ENCODE measurements around the gene ECSIT.
"Not testable (repeated sequence)": the region's sequence is repeated elsewhere in the genome, so short reads cannot be mapped to it uniquely, and the experiment has no call there.

The ECSIT gene

DNA sequence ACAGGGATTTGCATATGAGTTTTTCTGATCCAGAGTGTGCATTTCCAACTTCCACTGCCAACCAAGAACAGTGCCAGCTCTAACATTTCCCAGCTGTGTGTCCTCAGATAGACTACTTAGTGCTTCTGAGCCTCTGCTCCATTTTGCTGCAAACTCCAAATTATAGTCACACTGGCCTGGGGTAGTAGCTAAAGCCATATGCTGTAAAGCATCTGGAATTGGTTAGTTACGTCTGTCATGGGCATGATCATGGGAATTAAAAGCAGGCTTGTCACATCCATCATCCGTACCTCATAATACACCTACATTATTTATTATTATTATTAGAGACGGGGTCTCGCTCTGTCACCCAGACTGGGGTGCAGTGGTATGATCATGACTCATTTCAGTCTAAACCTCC lies 55.2 kb downstream of the ECSIT start:
- DNase-seq: no peak

DNA sequence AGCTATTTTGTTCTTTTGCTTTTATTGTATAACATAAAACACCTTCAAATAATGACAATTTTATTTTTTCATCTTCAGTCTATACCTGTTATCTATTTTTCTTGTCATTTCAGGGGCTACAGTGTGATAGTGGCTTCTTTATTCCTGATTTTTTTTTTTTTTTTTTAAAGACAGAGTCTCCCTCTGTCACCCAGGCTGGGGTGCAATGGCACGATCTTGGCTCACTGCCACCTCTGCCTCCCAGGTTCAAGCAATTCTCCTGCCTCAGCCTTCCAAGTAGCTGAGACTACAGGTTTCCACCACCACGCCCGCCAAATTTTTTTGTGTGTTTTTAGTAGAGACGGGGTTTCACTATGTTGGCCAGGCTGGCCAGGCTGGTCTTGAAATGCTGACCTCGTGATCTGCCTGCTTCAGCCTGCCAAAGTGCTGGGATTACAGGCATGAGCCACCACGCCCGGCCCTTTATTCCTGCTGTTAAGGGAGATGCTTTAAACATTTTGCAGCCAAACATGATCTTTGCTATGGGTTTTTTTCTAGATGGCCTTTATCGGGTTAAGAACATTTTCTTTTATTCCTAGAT lies 60.6 kb downstream of the ECSIT start:
- not testable (repeated sequence) for DNase-seq

DNA sequence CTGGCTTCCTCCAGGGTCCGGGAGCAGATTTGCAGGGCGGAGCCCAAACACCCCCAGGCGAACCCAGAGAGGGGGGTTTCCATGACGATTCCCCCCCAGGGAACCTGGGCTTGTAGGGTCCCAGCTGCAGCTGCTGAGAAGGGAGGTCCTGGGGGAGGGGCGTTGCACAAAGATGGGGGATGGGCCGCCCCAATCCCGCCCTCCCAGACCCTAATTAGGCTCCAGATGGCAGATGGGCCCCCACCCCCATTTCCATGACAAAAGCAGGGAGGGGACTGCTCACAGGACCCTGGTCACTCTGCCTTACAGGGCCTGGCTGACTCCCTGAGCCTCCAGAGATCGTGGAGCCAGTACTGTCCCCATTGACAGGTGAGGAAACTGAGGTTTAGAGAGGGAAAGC lies 63.3 kb downstream of the ECSIT start:
- no peak for DNase-seq

GRCh38 chr19:11464333-11465265 lies 64.3 kb downstream of the ECSIT start:
- no peak for DNase-seq

GRCh38 chr19:11463391-11463790 lies 65.5 kb downstream of the ECSIT start:
- DNase-seq: no peak

GRCh38 chr19:11461453-11461852 lies 67.5 kb downstream of the ECSIT start:
- no peak for DNase-seq

DNA sequence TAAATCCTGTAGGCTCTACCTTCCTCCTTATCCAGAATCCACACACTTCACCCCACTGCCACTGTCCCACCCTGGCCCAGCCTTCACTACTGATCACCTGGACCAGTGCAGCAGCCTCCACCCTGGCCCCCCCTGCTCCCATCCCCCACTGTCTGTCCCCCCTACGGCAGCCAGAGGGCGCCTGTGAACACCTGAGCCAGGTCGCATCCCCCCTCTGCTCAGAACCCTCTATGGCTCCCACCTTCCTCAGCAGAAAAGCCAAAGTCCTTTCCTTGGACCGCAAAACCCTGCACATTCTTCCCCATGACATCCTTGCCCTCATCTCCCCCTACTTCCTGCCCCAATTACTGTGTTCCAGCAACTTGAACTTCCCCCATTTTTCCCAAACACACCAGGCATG lies 68.7 kb downstream of the ECSIT start:
- no peak for DNase-seq

- DNase-seq: not testable (repeated sequence)
Measured at GRCh38 chr19:11458912-11459311, 70.0 kb downstream of the ECSIT start.

DNA sequence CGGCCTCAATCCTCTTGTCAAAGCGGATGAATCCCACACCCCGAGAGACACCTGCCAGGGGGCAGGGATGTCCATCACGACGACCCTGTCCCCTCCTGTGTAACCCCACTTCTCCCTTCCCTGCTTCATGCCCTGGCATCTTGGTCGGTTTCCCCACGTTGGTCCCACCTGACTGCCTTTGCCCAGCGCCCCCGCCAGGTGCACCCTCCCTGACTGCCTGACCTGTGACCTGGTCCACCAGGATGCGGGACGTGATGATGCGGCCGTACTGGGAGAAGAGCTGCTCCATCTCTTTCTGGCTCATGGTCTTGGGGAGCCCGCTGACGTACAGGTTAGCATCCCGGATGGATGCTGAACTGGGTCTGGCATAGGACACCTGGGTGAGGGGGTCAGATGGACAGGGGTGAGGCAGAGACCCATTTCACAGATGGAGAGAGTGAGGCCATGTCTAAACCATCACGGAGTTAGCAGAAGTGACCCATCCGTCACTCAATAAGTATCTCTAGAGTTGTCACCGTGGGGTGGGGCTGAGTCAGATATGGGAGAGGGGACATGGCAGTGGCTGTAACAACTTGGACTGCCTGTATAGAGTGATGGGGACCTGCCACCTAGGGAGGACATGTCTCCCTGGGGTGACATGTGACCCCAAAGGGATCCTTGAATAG lies 70.6 kb downstream of the ECSIT start:
- DNase-seq: no peak

GRCh38 chr19:11457831-11458230 lies 71.1 kb downstream of the ECSIT start:
- no peak for DNase-seq

GRCh38 chr19:11457115-11457514 lies 71.8 kb downstream of the ECSIT start:
- no peak for DNase-seq

DNA sequence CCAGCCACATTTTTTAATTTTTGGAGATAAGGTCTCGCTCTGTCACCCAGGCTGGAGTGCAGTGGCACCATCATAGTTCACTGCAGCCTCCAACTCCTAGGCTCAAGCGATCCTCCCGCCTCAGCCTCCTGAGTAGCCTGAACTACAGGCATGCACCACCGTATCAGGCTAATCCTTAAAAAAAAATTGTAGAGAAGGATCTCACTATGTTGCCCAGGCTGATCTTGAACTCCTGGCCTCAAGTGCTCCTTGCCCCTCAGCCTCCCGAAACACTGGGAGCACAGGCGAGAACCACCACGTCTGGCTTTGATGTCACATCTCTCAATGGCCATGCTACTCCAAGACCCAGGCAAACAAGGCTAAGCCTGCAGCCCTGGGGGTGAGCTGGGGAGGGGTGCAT lies 72.3 kb downstream of the ECSIT start:
- no peak for DNase-seq

Measured in NCI-H2081 (cell line).